IPS-11a (cell line): ENCODE results near the gene IL18R1.

Experiments used
- H3K4me3 ChIP-seq: one replicate; pipeline ENCODE4 v1.5.1; 2013; ENCODE audit warnings: low read depth, low read length, control low read depth

Gene IL18R1

GRCh38 chr2:102427249-102427648 is 71.7 kb downstream of the IL18R1 start:
- H3K4me3 ChIP-seq: no peak overlapping the region

GRCh38 chr2:102428573-102428972 is 73.0 kb downstream of the IL18R1 start:
- no peak overlapping the region for H3K4me3 ChIP-seq

GRCh38 chr2:102432386-102432785 is 76.8 kb downstream of the IL18R1 start:
- no peak overlapping the region for H3K4me3 ChIP-seq

GRCh38 chr2:102433973-102434654 is 78.5 kb downstream of the IL18R1 start:
- no peak overlapping the region for H3K4me3 ChIP-seq

GRCh38 chr2:102434655-102435381 is 79.2 kb downstream of the IL18R1 start:
- no peak overlapping the region for H3K4me3 ChIP-seq

- H3K4me3 ChIP-seq: no peak overlapping the region
Observed at GRCh38 chr2:102435741-102436140, 80.1 kb downstream of the IL18R1 start.

GRCh38 chr2:102436323-102436722 is 80.7 kb downstream of the IL18R1 start:
- H3K4me3 ChIP-seq: no peak overlapping the region

GRCh38 chr2:102437122-102437521 is 81.5 kb downstream of the IL18R1 start:
- no peak overlapping the region for H3K4me3 ChIP-seq

GRCh38 chr2:102438111-102438510 is 82.5 kb downstream of the IL18R1 start:
- H3K4me3 ChIP-seq: no peak overlapping the region

GRCh38 chr2:102438578-102438977 is 83.0 kb downstream of the IL18R1 start:
- H3K4me3 ChIP-seq: no peak overlapping the region

GRCh38 chr2:102439065-102439695 is 83.6 kb downstream of the IL18R1 start:
- no peak overlapping the region for H3K4me3 ChIP-seq

- no peak overlapping the region for H3K4me3 ChIP-seq
Observed at GRCh38 chr2:102442967-102443828, 87.6 kb downstream of the IL18R1 start.

GRCh38 chr2:102444233-102444632 is 88.6 kb downstream of the IL18R1 start:
- H3K4me3 ChIP-seq: no peak overlapping the region

- H3K4me3 ChIP-seq: no peak overlapping the region
Observed at GRCh38 chr2:102446936-102447335, 91.3 kb downstream of the IL18R1 start.
